NCI-H446 (cell line): ENCODE data around the gene ZNF831.

Experiments used
- DNase-seq, 2 experiments: peaks; one replicate each; lab custom pipeline; 2025; lab: John Stamatoyannopoulos, UW

Gene ZNF831

DNA sequence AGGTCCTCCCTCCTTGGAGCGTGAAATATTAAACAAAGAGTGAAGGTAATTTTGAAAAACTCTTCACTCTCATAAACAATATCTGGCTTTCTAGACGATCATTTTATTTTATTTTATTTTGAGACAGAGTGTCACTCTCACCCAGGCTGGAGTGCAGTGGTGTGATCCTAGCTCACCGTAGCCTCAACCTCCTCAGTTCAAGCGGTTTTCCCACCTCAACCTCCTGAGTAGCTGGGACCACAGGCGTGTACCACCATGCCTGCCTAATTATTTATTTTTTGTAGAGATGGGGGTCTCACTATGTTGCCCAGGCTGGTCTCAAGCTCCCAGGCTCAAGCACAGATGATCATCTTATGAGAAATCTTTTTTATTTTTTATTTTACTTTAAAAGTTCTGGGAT, 16.4 kb downstream of the ZNF831 start:
- DNase-seq: no peak

DNA sequence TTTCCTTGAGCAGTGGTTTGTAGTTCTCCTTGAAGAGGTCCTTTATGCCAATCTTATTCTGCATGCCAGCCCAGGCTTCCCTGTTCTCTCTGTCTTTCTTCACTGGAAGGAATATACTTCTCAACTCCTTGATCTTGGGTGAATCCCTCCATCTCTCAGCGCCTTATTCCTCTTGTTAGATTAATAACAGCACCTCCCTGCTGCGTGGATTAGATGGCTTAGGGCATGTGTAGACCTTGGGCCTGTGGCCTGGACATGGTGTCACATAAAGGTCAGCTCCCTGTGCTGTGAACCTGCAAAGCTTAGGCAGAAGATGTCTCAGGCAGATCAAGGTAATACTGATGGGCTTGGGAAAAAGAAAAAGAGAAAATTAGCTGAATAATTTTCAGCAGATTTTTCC, 18.3 kb downstream of the ZNF831 start:
- no peak for DNase-seq

DNA sequence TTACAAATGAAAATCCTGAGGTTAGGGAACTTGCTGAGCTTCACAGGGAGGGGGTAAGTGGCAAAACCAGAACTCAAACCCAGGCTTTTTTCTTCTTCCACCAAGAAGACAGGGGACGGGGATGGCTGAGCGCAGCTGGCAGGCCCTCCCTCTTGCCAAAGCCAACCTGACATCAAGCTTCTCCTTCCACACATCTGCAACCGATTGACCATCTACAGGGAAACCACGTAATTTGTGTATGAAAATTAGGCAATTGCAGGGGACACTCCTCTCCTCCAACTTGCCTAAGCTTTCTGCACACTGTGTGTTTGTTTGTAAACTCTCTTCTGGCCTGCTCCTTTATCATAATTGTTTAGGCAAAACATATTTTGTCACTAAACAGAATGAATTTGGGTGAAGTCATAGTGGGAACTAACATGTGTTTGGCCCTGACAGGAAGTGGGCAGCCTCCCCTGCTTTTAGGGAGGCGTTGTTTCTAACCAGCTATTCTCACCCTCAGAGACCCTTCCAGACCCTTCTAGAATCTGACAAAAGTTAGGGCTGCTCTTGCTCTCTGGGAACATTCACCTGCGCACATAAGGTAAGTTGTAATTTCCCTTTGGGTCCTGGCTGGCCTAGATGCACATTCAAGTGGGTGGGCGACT, 18.9 kb downstream of the ZNF831 start:
- no peak for DNase-seq

DNA sequence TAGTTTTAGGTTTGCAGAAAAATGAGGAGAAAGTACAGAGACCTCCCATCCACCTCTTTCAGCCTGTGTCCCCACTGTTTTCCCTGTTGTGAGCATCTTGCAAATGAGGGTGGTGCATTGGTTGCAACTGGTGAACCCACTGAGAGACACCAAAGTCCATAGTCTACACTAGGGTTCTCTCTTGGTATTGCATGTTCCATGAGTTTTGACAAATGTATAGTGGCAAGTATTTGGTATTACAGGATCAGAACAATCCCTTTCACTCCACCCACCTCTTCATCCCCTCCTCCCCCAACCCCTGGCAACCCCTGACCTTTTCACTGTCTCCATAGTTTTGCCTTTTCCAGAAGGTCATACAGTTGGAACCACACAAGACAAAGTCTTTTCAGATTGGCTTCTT, 20.1 kb downstream of the ZNF831 start:
- no peak for DNase-seq

DNA sequence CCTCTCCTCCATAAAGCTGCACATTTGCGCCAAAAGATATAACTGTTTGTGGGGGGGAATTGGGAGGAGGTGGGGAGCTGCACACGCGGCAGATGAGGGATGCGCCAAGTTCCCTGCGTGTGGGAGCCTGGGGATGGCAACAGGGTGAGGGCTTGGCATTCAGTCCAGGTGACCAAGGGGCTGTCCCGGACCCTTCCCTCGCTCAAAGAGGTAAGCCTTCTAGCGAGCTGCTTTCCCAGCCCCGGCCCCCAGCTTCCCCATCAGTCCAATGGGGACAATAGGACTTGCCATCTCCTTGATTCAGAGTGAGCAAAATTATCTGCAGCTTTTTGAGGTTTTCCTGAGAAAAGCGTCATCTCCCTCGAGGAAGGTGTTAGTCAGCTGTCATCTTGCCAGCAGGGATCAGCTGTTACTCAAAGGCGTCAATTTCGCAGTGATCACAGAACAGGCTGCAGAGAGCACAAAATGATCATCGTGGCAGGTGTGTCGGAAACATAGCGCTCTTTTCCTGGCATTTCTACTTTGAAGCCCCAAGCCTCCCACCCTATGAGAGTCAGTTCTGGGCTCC, 21.3 kb downstream of the ZNF831 start:
- no peak for DNase-seq

DNA sequence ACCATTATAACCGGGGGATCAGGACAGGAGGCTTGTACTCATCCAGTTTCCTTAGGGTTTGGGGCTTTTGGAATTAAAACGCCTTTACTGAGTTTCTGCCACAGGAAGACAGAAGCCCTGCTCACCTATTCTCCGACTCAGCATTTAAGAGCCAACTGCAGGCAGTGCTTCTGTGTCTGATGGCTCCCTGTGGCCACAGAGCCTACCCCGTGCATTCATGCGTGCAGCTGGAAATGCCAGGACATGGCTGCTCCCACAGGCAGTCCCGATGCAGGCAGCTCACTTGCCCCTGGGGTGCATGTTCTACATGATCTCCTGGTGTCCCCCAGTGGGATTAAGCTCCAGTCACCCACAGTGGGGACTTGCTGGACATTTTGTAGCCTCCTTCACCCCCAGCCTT, 22.2 kb downstream of the ZNF831 start:
- no peak for DNase-seq

DNA sequence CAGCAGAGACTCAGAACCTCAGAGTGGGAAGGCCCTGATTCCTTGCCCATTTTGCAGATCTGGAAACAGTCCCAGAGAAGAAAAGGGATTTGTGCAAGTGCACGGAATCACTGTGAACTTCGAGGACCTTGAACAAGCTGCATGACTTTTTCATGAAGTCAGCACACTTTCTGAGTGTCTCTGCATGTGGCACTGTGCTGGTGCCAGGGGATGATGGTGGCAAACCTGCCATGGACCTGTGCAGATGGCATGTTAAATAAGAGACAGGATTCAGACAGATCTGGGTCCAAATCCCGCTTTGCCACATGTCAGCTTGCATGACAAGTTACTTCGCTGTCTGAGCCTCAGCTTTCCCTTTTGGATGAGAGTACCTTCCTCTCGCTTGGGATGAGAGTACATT, 26.8 kb downstream of the ZNF831 start:
- DNase-seq: no peak

DNA sequence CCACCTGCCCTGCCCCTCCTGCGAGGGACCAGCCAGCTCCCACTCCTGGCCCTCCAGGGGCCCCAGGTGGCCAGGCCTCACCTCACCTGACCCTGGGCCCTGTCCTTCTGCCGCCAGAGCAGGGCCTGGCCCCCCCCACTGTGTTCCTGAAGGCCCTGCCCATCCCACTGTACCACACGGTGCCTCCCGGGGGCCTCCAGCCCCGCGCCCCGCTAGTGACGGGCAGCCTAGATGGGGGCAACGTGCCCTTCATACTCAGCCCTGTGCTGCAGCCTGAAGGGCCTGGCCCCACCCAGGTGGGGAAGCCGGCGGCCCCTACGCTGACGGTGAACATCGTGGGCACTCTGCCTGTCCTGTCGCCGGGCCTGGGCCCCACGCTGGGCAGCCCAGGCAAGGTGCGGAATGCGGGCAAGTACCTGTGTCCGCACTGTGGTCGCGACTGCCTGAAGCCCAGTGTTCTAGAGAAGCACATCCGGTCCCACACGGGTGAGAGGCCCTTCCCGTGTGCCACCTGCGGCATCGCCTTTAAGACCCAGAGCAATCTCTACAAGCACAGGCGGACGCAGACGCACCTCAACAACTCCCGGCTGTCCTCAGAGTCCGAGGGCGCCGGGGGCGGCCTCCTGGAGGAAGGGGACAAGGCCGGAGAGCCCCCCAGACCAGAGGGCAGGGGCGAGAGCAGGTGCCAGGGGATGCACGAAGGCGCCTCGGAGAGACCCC, 27.6 kb downstream of the ZNF831 start:
- no peak for DNase-seq

DNA sequence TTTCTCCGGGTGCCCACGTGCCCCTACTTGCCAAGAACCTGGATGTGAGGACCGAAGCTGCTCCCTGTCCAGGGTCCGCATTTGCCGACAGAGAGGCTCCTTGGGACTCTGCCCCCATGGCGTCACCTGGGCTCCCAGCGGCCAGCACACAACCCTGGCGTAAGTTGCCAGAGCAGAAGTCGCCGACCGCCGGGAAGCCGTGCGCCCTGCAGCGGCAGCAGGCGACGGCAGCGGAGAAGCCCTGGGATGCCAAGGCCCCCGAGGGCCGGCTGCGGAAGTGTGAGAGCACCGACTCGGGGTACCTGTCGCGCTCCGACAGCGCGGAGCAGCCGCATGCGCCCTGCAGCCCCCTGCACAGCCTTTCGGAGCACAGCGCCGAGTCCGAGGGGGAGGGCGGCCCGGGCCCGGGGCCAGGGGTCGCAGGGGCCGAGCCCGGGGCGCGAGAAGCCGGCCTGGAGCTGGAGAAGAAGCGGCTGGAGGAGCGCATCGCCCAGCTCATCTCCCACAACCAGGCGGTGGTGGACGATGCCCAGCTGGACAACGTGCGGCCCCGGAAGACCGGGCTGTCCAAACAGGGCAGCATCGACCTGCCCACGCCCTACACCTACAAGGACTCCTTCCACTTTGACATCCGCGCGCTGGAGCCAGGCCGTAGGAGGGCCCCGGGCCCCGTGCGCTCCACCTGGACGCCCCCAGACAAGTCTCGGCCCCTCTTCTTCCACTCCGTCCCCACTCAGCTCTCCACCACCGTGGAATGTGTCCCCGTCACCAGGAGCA, 28.3 kb downstream of the ZNF831 start:
- DNase-seq: no peak

DNA sequence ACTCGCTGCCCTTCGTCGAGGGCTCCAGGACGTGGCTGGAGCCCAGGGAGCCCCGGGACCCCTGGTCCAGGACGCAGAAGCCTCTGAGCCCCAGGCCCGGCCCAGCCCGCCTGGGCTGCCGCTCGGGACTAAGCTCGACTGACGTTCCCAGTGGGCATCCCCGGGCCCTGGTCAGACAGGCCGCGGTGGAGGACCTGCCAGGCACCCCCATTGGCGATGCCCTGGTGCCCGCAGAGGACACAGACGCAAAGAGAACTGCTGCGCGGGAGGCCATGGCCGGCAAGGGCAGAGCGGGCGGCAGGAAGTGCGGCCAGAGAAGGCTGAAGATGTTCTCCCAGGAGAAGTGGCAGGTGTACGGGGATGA, 28.9 kb downstream of the ZNF831 start:
- DNase-seq: no peak

DNA sequence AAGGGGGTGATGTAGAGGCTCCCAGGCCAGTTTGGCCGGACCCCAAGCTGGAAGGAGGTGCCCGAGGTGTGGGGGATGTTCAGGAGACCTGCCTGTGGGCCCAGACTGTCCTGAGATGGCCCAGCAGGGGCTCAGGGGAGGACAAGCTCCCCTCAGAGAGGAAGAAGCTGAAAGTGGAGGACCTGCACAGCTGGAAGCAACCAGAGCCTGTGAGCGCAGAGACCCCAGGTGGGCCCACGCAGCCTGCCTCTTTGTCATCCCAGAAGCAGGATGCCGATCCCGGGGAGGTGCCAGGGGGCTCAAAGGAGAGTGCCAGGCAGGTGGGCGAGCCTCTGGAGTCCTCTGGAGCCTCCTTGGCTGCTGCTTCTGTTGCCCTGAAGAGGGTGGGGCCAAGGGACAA, 29.7 kb downstream of the ZNF831 start:
- DNase-seq: no peak

DNA sequence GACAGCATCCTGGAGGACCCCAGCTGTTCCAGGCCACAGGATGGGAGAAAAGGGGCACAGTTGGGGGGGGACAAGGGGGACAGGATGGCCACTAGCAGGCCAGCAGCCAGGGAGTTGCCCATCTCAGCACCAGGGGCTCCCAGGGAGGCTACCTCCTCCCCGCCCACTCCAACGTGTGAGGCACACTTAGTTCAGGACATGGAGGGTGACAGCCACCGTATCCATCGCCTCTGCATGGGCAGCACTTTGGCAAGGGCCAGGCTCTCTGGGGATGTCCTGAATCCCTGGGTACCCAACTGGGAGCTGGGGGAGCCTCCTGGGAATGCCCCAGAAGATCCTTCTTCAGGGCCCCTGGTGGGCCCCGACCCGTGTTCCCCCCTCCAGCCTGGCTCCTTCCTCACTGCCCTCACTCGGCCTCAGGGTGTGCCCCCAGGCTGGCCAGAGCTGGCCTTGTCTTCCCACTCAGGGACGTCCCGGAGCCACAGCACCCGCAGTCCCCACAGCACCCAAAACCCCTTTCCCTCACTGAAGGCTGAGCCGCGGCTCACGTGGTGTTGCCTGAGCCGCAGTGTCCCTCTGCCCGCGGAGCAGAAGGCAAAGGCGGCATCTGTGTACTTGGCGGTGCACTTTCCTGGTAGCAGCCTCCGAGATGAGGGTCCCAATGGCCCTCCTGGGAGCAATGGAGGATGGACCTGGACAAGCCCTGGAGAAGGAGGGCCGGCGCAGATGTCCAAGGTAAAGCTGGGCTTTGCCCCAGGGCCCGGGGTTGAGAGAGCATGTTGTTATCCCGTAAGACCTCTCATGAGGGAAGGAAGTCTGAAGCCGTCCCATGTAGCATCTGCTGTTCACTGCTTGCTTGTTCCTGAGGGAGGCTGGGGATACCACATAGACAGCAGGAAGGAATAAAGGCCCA, 30.7 kb downstream of the ZNF831 start:
- DNase-seq: no peak

DNA sequence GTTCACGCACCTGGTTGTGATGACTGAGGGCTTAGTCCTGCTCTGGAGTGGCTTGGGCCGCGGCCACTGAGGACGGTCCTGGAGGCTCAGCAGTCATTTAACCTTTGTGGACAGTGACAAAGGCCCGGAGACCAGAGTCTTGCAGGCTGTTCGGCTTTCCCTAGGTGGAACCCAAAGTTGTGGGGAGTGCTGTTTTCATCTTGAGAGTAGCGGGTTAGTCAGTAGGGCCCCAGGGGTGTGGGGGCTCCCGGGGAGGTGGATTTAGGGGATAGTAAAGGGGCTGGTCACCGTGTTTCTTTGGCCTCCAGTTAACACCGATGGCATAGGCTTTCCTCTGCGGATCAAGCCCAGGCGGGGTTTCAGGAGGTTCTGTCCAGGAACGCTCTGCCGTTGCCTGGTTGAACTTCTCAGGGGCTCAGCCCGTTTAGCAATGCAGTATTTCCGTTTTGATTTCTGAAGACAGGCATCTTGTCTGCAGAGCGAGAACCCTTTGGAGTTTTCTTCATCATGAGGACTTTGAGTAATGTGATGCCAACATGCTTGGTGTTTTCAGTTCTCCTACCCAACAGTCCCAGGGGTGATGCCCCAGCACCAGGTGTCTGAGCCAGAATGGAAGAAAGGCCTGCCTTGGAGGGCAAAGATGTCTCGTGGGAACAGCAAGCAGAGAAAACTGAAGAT, 31.8 kb downstream of the ZNF831 start:
- no peak for DNase-seq

DNA sequence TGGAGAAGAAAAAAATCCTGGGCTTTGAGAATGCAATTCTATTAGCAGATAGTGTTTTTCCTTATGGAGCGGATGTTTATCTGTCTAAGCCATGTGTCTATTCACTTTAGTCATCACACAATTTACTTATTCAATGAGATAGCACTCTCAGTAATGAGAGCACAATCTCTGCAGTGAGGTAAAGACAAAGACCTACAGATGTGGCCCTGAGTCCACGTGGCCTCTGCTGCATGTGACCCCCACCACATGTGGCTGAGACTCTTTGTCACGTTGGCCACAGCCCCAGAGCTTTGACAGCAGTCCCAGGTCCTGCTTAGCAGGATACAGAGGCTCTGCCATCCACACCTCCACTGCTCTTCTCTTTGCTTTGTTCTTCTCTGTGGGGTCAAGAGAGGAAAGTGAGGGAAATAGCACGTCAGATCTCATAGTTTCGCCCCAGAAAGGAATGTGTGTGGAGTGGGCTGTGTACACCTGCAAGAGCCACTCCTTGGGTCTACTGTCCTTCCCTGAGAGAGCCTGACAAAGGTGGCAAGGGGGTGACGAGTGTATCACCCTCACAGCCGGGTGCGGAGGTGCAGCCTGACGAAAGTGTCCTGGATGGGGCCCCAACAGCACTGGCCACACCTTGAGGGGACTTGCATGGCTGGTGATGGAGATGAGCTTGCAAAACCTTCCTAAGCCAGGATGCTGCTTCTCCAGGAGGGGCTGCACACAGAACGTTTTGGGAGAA, 40.7 kb downstream of the ZNF831 start:
- DNase-seq: no peak

DNA sequence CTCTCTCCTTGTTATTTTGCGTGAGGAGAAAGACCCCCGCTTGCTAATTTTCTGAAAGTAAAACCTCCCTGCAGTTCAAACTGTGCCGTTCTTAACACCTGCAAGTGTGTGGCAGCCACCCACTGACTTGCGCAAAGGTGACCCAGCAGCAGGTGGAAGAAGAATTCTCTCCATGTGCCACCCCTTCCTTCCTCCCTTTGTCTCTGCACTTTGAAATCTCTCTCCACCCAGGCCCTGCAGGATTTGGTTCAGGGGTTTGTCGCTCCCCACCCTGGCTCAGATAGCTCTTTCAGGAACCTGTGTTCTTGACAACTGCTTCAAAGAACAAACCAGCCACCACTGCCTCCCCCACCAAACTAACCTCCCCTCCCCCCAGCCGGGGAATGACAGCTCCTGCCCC, 41.4 kb downstream of the ZNF831 start:
- DNase-seq: no peak

DNA sequence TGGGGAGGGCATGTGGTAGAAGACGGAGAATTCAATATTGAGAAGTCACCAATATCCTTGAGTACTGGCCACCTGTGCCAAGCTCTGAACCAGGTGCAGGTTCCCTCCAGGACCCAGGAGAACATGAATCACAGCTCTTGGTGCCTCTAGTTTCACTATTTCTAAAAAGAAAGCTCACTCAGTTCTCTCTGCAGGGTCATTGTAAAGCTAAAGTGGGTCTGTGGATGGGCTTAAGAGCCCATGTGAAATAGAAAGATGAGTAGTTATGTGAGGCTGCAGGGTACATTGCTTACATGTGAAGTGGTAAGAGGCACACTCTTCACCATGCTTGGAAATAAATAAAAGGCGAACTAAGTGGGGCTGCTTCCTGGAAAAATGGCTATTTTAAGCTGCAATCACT, 43.6 kb downstream of the ZNF831 start:
- DNase-seq: no peak

DNA sequence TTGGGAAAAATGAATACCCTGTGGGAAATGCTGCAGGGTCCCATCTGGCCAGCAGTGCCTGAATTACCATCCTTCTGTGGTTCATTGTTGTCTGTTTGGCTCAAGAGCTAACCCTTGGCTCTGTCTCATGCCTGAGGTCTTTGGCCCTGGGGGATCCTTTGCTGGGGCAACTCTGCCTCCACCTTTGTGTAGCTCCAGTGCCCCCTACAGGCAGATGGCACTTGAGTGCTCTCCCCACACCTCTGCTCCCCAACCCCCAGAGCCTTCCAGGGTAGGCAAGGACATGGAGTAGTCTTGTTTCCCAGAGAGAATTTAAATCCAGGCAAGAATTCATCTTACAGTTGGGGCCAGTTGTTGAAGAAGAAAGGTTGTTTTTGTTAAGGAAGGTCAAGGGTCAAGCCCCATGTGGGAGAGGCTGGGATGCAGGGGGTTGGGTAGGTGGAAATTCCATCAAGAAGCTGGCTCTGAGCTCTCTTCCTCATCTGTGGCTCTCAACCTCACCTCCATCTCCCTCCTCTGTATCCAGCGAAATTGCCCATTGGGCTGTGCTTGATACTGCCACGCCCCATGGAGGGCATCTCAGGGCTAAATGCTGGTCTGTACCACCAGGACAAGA, 44.2 kb downstream of the ZNF831 start:
- peak in 1 of 2 experiments; percentile 62 for DNase-seq

DNA sequence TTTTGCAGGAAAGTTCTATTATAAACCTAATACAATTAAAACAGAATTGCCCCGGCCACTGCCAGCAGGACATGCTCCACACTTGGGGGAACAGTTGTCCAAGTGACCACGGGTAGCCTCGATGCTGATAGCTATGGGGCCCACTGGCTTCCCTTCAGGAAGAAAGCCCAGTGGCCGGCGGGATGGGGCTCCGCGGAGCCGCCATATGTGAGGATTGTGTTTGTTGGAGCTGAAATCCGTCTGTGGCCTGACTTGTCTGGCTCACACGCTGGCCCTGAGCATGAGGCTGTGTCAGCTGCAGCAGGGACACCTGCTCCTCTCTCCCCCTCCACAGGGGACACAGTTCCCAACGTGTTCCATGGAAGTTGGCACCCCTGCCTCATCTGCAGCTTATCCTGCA, 46.6 kb downstream of the ZNF831 start:
- no peak for DNase-seq

DNA sequence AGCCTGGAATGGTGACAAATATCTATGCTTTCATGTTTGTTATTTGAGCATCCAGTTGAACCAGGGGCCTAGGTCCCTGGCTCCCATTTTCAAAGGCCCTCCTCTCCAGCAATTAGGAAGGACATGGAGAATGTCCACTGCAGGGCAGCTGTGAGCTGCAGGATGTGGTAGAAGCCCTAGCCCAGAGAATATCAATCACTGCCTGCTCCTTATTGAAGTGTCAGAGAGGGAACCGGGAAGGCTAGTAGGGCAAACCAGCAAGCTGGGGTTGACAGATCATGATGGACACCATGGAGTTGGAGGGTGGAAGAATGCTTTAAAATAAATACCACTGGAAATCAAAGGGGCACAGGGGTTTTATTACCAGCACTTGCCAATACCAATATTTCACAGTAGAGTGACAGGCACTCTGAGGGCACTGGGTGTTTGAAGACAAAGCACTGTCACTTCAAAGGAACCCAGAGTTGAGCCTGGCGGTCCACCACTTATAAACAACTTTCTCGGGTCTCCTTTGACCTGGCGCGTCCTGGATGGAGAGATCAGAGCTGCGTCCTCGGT, 47.7 kb downstream of the ZNF831 start:
- no peak for DNase-seq

DNA sequence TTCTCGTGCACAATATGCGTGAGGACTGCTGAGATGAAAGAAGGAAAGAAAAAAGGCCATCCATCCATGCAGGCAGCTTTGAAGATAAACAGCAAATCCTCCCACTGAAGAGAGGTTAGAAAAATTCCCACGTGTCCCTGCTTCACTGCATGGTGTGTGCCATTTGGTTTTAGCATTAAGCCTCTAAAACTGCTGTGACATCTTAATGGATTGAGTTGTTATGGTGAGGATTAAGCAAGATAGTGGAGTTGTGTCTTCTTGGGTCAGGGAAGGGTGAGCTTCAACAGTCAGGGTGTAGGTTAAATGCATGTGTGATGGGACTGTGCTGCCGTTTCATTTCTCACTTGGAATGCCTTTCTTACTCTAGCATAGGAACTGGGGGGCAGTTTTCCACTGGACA, 50.5 kb downstream of the ZNF831 start:
- DNase-seq: no peak
